SK-N-SH (cell line): ENCODE measurements around the gene AKAP11. TPM values are rescaled to one million over a fixed set of nuclear protein-coding genes. Genes with fewer than 3 reads are reported as not detected.

ENCODE experiments used
- CTCF ChIA-PET: fragments of 300-600, 350-600 bp; formaldehyde crosslinking; extraction: SDS; loops from one replicate; lab custom pipeline; 2021; lab: Yijun Ruan, JAX
- POLR2A ChIA-PET: fragments of 350-600 bp; sonication (Branson Sonifier 250); formaldehyde crosslinking; extraction: SDS; loops from one replicate; lab custom pipeline; 2020; ENCODE audit warnings: antibody characterized with exemption, inconsistent platforms; lab: Yijun Ruan, JAX
- DNase-seq: peaks from one replicate; pipeline ENCODE4 v3.0.0; 2012
- H2AFZ ChIP-seq: fragments of 200-600 bp; sonication (generic); 2 replicates; pipeline ENCODE4 v1.8.1; 2016; ENCODE audit warnings: antibody characterized with exemption, mild to moderate bottlenecking, low read depth
- H3F3A ChIP-seq: fragments of 200-600 bp; sonication (generic); replicated peaks from 2 replicates; pipeline ENCODE3; 2016; ENCODE audit warnings: antibody characterized with exemption, mild to moderate bottlenecking; ENCODE audit not compliant: insufficient read depth
- H3K27ac ChIP-seq, 2 experiments: fragments of 200-500 bp in 1 of 2; fragments of 200-600 bp in 1 of 2; sonication (Bioruptor generic) in 1 of 2; sonication (generic), shearing (Covaris generic) in 1 of 2; 2 replicates each; pipeline versions ENCODE4 v1.5.1 to v1.6.1; 2014 to 2016; ENCODE audit warnings: low read depth in 2 of 2, inconsistent platforms in 1 of 2, low read length in 1 of 2, mild to moderate bottlenecking in 1 of 2, mixed read lengths in 1 of 2
- H3K27me3 ChIP-seq: fragments of 200-600 bp; sonication (generic), shearing (Covaris generic); 2 replicates; pipeline ENCODE4 v1.6.1; 2016; ENCODE audit warnings: mixed run types; ENCODE audit not compliant: insufficient read depth
- H3K36me3 ChIP-seq, 2 experiments: fragments of 200-500 bp in 1 of 2; fragments of 200-600 bp in 1 of 2; sonication (Bioruptor generic) in 1 of 2; sonication (generic) in 1 of 2; replicated peaks in 1 of 2; 2 replicates each; pipeline versions ENCODE3 to v1.5.1; 2014 to 2016; ENCODE audit warnings: low read length in 1 of 2, mild to moderate bottlenecking in 1 of 2; ENCODE audit not compliant: insufficient read depth in 2 of 2, control insufficient read depth in 1 of 2
- H3K4me1 ChIP-seq, 2 experiments: fragments of 200-500 bp in 1 of 2; fragments of 200-600 bp in 1 of 2; sonication (Bioruptor generic) in 1 of 2; sonication (generic), shearing (Covaris generic) in 1 of 2; 2 replicates each; pipeline versions ENCODE4 v1.5.1 to v1.6.1; 2014 to 2016; ENCODE audit warnings: low read depth in 1 of 2, low read length in 1 of 2, mixed run types in 1 of 2; ENCODE audit not compliant: insufficient read depth in 2 of 2, control insufficient read depth in 1 of 2
- H3K4me2 ChIP-seq: fragments of 200-600 bp; sonication (generic), shearing (Covaris generic); 2 replicates; pipeline ENCODE4 v1.6.1; 2017; ENCODE audit warnings: mixed run types
- H3K4me3 ChIP-seq, 2 experiments: fragments of 200-500 bp in 1 of 2; fragments of 200-600 bp in 1 of 2; sonication (Bioruptor generic) in 1 of 2; sonication (generic), shearing (Covaris generic) in 1 of 2; 2 replicates each; pipeline versions ENCODE4 v1.5.1 to v1.8.1; 2014 to 2016; ENCODE audit warnings: low read depth in 2 of 2, inconsistent platforms in 1 of 2, low read length in 1 of 2, mild to moderate bottlenecking in 1 of 2, mixed read lengths in 1 of 2, moderate library complexity in 1 of 2
- H3K79me2 ChIP-seq: fragments of 200-600 bp; sonication (generic); 2 replicates; pipeline ENCODE4 v1.8.1; 2017; ENCODE audit warnings: mild to moderate bottlenecking; ENCODE audit not compliant: insufficient read depth
- H3K9ac ChIP-seq: fragments of 200-600 bp; sonication (generic); 2 replicates; pipeline ENCODE4 v1.6.1; 2017; ENCODE audit warnings: mixed run types
- H3K9me2 ChIP-seq: fragments of 200-600 bp; sonication (generic); 2 replicates; pipeline ENCODE4 v1.6.1; 2017; ENCODE audit warnings: mixed run types
- H3K9me3 ChIP-seq: fragments of 200-600 bp; sonication (generic); 2 replicates; pipeline ENCODE4 v1.6.1; 2017; ENCODE audit warnings: mixed run types, mild to moderate bottlenecking, moderate library complexity
- H4K20me1 ChIP-seq: fragments of 200-600 bp; sonication (generic); 2 replicates; pipeline ENCODE4 v1.6.1; 2017; ENCODE audit warnings: mild to moderate bottlenecking, mixed run types; ENCODE audit not compliant: insufficient read depth
- CTCF ChIP-seq: fragments of 200-600 bp; sonication (generic); IDR thresholded peaks from 2 replicates; pipeline ENCODE4 v1.6.1; 2017; ENCODE audit warnings: antibody characterized with exemption, mild to moderate bottlenecking, moderate library complexity
- ELF1 ChIP-seq: IDR thresholded peaks from 2 replicates; pipeline ENCODE4 v1.4.0; 2012
- EP300 ChIP-seq, 2 experiments: IDR thresholded peaks; 2 replicates each; pipeline versions ENCODE4 v1.4.0 to v1.6.1; 2012; ENCODE audit warnings: borderline replicate concordance in 1 of 2, low read depth in 1 of 2, low read length in 1 of 2
- GABPA ChIP-seq: IDR thresholded peaks from 2 replicates; pipeline ENCODE4 v1.4.0; 2012; ENCODE audit warnings: low read depth, mild to moderate bottlenecking
- IRF3 ChIP-seq: fragments of 150-350 bp; IDR thresholded peaks from 2 replicates; pipeline ENCODE4 v1.6.1; 2016; ENCODE audit warnings: mild to moderate bottlenecking, low read depth, low read length
- MAX ChIP-seq: IDR thresholded peaks from 2 replicates; pipeline ENCODE4 v1.4.0; 2012; ENCODE audit warnings: low read depth
- NFIC ChIP-seq: IDR thresholded peaks from 2 replicates; pipeline ENCODE4 v1.4.0; 2012; ENCODE audit warnings: borderline replicate concordance
- NRF1 ChIP-seq: IDR thresholded peaks from 2 replicates; pipeline ENCODE4 v1.6.1; 2012; ENCODE audit warnings: low read depth, mild to moderate bottlenecking, low read length
- PBX3 ChIP-seq: IDR thresholded peaks from 2 replicates; pipeline ENCODE4; 2012
- RAD21 ChIP-seq: IDR thresholded peaks from 2 replicates; pipeline ENCODE4 v1.6.1; 2012; ENCODE audit warnings: mild to moderate bottlenecking, low read length
- RXRA ChIP-seq: IDR thresholded peaks from 2 replicates; pipeline ENCODE4 v1.4.0; 2012; ENCODE audit warnings: low read depth, mild to moderate bottlenecking, borderline replicate concordance
- SIN3A ChIP-seq: IDR thresholded peaks from 2 replicates; pipeline ENCODE4 v1.6.1; 2012; ENCODE audit warnings: low read depth, mild to moderate bottlenecking, low read length, moderate library complexity, borderline replicate concordance
- SMC3 ChIP-seq: IDR thresholded peaks from 2 replicates; pipeline ENCODE4 v1.6.1; 2012; ENCODE audit warnings: low read depth, low read length, improper control_type of control experiment
- TAF1 ChIP-seq: IDR thresholded peaks from 2 replicates; pipeline ENCODE4 v1.6.1; 2012; ENCODE audit warnings: low read depth, mild to moderate bottlenecking, low read length, moderate library complexity, borderline replicate concordance
- TEAD4 ChIP-seq: IDR thresholded peaks from 2 replicates; pipeline ENCODE4 v1.4.0; 2012; ENCODE audit warnings: mild to moderate bottlenecking, borderline replicate concordance; ENCODE audit not compliant: insufficient read depth
- USF1 ChIP-seq: IDR thresholded peaks from 2 replicates; pipeline ENCODE4 v1.4.0; 2012; ENCODE audit warnings: low read depth, borderline replicate concordance
- USF2 ChIP-seq: fragments of 150-350 bp; IDR thresholded peaks from 2 replicates; pipeline ENCODE4 v1.6.1; 2017; ENCODE audit warnings: antibody characterized with exemption, low read length, low read depth, borderline replicate concordance
- ZBTB33 ChIP-seq: IDR thresholded peaks from 2 replicates; pipeline ENCODE4 v1.4.0; 2012; ENCODE audit warnings: low read depth, borderline replicate concordance
- WGBS: methylation state at CpG from one replicate; pipeline ENCODE4 v1.1.6; 2017; ENCODE audit warnings: low lambda C conversion rate; 5-methylcytosine and 5-hydroxymethylcytosine counted together
- polyA plus RNA-seq, 3 experiments: library from polyadenylated mRNA; depleted of rRNA; stranded (reverse); fragments of >200 nt; gene quantifications; 2 replicates each; pipeline ENCODE4 v1.2.3, GENCODE V29; 2012

AKAP11 gene
- polyA plus RNA-seq, 1 of the 3 experiments (the other 2 are of a cell fraction): 5.6 TPM

GRCh38 chr13:42331009-42331408, 59.1 kb downstream of the AKAP11 start:
- Histone ChIP-seq H3K9me2 (no peaks in the 10 kb centered on the region), H2AFZ (no peak overlapping the region), H3K36me3 (no peaks in the 10 kb centered on the region), H3K4me2 (no peak overlapping the region), H3K4me3 (no peak overlapping the region), H3K4me1 (no peaks in the 10 kb centered on the region), H3K27me3 (no peaks in the 10 kb centered on the region), H4K20me1 (no peaks in the 10 kb centered on the region), H3F3A (no peaks in the 10 kb centered on the region), H3K27ac (no peak overlapping the region), H3K79me2 (no peaks in the 10 kb centered on the region), H3K9ac (no peak overlapping the region), H3K9me3 (no peaks in the 10 kb centered on the region)
- TF ChIP-seq PBX3: no peak
- TF ChIP-seq NFIC: no peak
- TF ChIP-seq USF1: no peak
- no peak for TF ChIP-seq TAF1
- no peak for TF ChIP-seq EP300 (IDR thresholded peaks at IDR 0.05; ENCODE audit: borderline replicate concordance in 1 of 2, low read depth in 1 of 2, low read length in 1 of 2)
- no peak for TF ChIP-seq USF2
- TF ChIP-seq MAX: no peak
- no peak for TF ChIP-seq IRF3
- no peak for TF ChIP-seq TEAD4
- no peak for TF ChIP-seq GABPA
- no peak for TF ChIP-seq ELF1
- no peak for DNase-seq
- CTCF ChIA-PET: no interaction called here
- POLR2A ChIA-PET: no interaction called here

GRCh38 chr13:42333613-42334328, 61.8 kb downstream of the AKAP11 start:
- no peak overlapping the region for H3K4me2 ChIP-seq
- no peak for DNase-seq
- TF ChIP-seq EP300 (IDR thresholded peaks at IDR 0.05; ENCODE audit: borderline replicate concordance in 1 of 2, low read depth in 1 of 2, low read length in 1 of 2): no peak
- TF ChIP-seq SIN3A: no peak
- peak; percentile 41 for TF ChIP-seq RAD21
- TF ChIP-seq NFIC: no peak
- no peak for TF ChIP-seq RXRA
- no peak for TF ChIP-seq TAF1
- no peak for TF ChIP-seq SMC3
- no peak for TF ChIP-seq ZBTB33
- TF ChIP-seq NRF1: no peak
- no peak for TF ChIP-seq ELF1
- peak; percentile 48 for TF ChIP-seq CTCF

More at GRCh38 chr13:42333613-42334328, 61.8 kb downstream of the AKAP11 start:
- Histone ChIP-seq H3K27me3 (no peaks in the 10 kb centered on the region), H2AFZ (no peak overlapping the region), H3K4me1 (no peaks in the 10 kb centered on the region), H3K9me3 (no peaks in the 10 kb centered on the region), H3F3A (no peaks in the 10 kb centered on the region), H3K27ac (no peak overlapping the region), H3K36me3 (no peaks in the 10 kb centered on the region), H4K20me1 (no peaks in the 10 kb centered on the region), H3K79me2 (no peaks in the 10 kb centered on the region), H3K9ac (no peak overlapping the region), H3K9me2 (no peaks in the 10 kb centered on the region), H3K4me3 (no peak overlapping the region)
- 69% methylated on average over 12 of the region's 12 CpGs for WGBS
- CTCF ChIA-PET: no interaction called here
- POLR2A ChIA-PET: no interaction called here
